Measurements from ENCODE around the gene TMEM203.
A peak's percentile ranks its signal among the peaks of the same experiment; 100 is the strongest.

Gene TMEM203

DNA sequence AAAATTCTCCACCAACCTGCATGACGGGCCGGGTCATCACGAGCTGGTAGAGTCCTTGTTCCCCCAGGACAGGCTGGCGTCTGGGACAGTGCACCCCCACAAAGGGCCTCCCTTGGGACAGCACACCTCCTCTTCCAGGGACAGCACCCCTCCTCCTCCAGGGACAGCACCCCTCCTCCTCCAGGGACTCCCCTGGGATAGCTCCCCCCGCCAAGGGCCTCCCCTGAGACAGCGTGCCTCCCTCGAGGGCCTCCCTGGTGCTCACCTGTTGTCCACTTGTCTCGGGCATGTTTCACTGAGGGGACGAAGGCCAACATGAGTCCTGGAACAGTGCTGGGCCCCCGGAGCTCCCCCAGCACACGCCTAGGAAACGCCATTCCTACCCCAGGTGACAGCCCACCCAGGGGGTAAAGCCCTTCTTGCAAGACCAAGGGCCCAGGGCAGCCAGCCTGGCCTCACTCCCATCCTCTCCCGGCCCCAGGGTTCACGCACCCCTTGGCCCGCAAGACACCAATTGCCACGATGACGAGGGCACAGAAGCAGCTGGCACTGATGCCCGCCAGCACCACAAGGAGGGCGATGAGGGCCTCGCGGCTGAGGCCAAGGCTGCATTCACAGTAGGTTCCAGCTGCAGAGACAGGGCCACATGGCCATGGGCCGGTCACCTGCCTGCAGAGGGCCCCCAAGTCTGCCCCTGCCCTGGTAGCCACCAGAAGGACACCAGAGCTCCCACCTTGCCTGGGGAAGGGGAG lies 34.1 kb downstream of the TMEM203 start:
- TF ChIP-seq, protein P1, sequence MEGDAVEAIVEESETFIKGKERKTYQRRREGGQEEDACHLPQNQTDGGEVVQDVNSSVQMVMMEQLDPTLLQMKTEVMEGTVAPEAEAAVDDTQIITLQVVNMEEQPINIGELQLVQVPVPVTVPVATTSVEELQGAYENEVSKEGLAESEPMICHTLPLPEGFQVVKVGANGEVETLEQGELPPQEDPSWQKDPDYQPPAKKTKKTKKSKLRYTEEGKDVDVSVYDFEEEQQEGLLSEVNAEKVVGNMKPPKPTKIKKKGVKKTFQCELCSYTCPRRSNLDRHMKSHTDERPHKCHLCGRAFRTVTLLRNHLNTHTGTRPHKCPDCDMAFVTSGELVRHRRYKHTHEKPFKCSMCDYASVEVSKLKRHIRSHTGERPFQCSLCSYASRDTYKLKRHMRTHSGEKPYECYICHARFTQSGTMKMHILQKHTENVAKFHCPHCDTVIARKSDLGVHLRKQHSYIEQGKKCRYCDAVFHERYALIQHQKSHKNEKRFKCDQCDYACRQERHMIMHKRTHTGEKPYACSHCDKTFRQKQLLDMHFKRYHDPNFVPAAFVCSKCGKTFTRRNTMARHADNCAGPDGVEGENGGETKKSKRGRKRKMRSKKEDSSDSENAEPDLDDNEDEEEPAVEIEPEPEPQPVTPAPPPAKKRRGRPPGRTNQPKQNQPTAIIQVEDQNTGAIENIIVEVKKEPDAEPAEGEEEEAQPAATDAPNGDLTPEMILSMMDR (IDR thresholded peaks at IDR 0.05; ENCODE audit: borderline replicate concordance, control extremely low read depth, extremely low read depth, insufficient read depth, missing control alignments): no peak
- in situ Hi-C loops (cut with MboI; ENCODE audit: low sequenced_read_pairs, unreplicated experiment): no loop called here
- peak; percentile 32 for DNase-seq (ENCODE audit: low spot score)

DNA sequence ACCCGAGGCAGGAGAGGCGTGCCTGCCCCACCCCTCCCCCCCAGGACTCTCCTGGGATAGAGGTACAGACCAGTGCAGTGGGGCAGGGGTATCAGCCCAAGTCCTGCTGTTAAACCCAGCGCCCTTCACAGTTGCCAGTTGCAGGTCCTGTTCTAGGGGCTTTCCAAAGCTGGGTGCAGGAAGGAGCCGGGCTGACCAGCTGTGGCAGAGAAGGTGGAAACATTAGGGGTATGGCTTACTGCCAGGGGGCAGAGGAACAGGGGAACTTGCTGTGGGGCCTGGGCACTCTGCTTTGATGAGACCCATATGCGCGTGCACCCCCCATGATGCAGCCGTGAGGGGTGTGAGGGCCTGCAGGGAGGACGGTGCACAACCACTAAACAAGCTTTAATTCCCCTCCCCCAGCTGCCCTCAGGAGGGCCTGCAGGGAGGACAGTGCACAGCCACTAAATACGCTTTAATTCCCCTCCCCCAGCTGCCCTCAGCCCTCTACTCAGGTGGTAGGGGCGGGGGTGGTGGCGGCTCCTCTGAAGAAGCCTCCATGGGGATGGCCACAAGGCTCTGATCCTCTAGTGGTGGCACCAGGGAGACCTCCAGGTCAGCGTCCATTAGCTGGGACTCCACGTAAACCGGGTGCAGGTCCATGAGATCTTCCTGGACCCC lies 34.8 kb downstream of the TMEM203 start:
- TF ChIP-seq, protein P1 (IDR thresholded peaks at IDR 0.05; ENCODE audit: borderline replicate concordance, control extremely low read depth, extremely low read depth, insufficient read depth, missing control alignments): no peak
- in situ Hi-C loops (cut with MboI; ENCODE audit: low sequenced_read_pairs, unreplicated experiment): no loop called here
- DNase-seq (ENCODE audit: low spot score): peak; percentile 41

DNA sequence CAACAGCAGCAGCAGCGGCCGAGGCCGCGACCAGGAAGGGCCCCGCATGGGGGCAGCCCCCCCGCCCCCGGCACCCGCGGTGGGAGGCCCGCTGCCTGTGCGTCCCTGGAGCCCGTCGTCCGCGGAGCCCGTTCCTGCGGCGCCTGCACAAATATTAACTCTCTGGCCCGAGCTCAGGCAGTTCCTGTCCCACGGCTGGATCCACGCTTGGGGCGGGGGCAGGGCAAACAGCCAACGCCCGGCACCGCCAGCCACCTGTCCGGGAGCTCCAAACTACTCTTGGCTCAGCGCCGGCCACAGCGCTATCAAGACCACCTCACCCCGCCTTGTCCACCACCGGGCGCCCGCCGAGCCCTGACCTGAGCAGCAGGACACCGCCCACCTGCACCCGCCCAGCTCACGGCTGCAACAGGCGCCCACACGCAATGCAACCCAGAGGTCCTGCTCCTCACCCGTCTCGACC lies 35.5 kb downstream of the TMEM203 start, which contains the start of gene LRRC26:
Gene LRRC26 (minus strand): TSS at position 156 of the 463 bp plus-strand sequence. CDS start 108 bp downstream, at position 48.
- TF ChIP-seq, protein P1 (IDR thresholded peaks at IDR 0.05; ENCODE audit: borderline replicate concordance, control extremely low read depth, extremely low read depth, insufficient read depth, missing control alignments): no peak
- in situ Hi-C loops (cut with MboI; ENCODE audit: low sequenced_read_pairs, unreplicated experiment): no loop called here
- DNase-seq (ENCODE audit: low spot score): no peak

- DNase-seq (ENCODE audit: low spot score): peak; percentile 75
- TF ChIP-seq, protein P1 (IDR thresholded peaks at IDR 0.05; ENCODE audit: borderline replicate concordance, control extremely low read depth, extremely low read depth, insufficient read depth, missing control alignments): no peak
- in situ Hi-C loops (cut with MboI; ENCODE audit: low sequenced_read_pairs, unreplicated experiment): no loop called here
Observed at GRCh38 chr9:137168904-137169856, 36.3 kb downstream of the TMEM203 start.

DNA sequence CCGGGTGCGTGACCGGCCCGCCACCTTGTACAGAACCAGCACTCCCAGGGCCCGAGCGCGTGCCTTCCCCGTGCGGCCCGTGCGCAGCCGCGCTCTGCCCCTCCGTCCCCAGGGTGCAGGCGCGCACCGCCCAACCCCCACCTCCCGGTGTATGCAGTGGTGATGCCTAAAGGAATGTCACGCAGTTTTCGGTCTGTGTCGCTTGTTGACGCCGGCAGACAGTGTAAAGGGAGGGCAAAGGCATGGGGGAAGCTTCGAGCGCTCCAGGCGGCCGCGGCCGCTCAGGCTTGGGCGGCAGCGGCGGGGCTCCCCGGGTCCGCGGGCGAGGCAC lies 36.9 kb downstream of the TMEM203 start:
- TF ChIP-seq, protein P1 (IDR thresholded peaks at IDR 0.05; ENCODE audit: borderline replicate concordance, control extremely low read depth, extremely low read depth, insufficient read depth, missing control alignments): no peak
- DNase-seq (ENCODE audit: low spot score): peak; percentile 46
- in situ Hi-C loops (cut with MboI; ENCODE audit: low sequenced_read_pairs, unreplicated experiment): no loop called here

All from GM13976 (cell line).